Measurements from ENCODE around the gene GBE1.

GRCh38 chr3:81668283-81668682, 93.2 kb downstream of the GBE1 start:
- TF ChIP-seq YY1 (IDR thresholded peaks at IDR 0.05; ENCODE audit: insufficient read depth, insufficient read length) (no peak), ZNF274 (IDR thresholded peaks at IDR 0.05; ENCODE audit: low read depth, low read length) (no peak), SUZ12 (IDR thresholded peaks at IDR 0.05; ENCODE audit: extremely low read depth, insufficient read depth, insufficient read length) (no peak)
